K562 (cell line): ENCODE results near the gene MYO1E. TPM values are rescaled to one million over a fixed set of nuclear protein-coding genes. Genes with fewer than 3 reads are reported as not detected.
A peak's percentile ranks its signal among the peaks of the same experiment; 100 is the strongest.

Experiments
- ATAC-seq: fragments of 200-7000 bp; cut with Tn5 transposase; 3 replicates; pipeline ENCODE4 v1.9.1; 2020; ENCODE audit warnings: moderate library complexity
- BruUV-seq: library from RNA; stranded (reverse); fragments of 400-500 nt; replicated peaks from 2 replicates; lab custom pipeline; 2021; lab: Mats Ljungman, UMichigan
- CTCF ChIA-PET: fragments of 300-600 bp; formaldehyde crosslinking; extraction: SDS; loops from one replicate; lab custom pipeline; 2021; ENCODE audit warnings: low intra/inter-chr PET ratio; lab: Yijun Ruan, JAX
- POLR2A ChIA-PET: fragments of 300-600, 350-650 bp; sonication (Branson Sonifier 250); formaldehyde crosslinking; extraction: SDS; loops from one replicate; lab custom pipeline; 2021; ENCODE audit warnings: antibody characterized with exemption, inconsistent platforms; lab: Yijun Ruan, JAX
- DNase-seq, 4 experiments: peaks; one replicate each; pipeline versions ENCODE4 v3.0.0 to v3.0.0-alpha.2; 2011 to 2018; ENCODE audit warnings: low spot score in 3 of 4, mixed read lengths in 3 of 4; ENCODE audit errors: extremely low read depth in 1 of 4
- FAIRE-seq: peaks from 2 replicates; lab custom pipeline; 2011; peaks lifted over from hg19 to GRCh38; lab: Jason Lieb, UNC
- H2AFZ ChIP-seq: 2 replicates; pipeline ENCODE4 v1.6.0; 2011; ENCODE audit warnings: low read depth, low read length, control low read depth, inconsistent platforms
- H3K27ac ChIP-seq: fragments of 200-600 bp; 3 replicates; pipeline ENCODE4 v1.8.0; 2011; ENCODE audit warnings: low read depth, mild to moderate bottlenecking, control low read depth, inconsistent platforms, low read length, moderate library complexity, mixed read lengths; ENCODE audit errors: extremely low read depth
- H3K27me3 ChIP-seq, 2 experiments: fragments of 300-600 bp in 1 of 2; 2 replicates in 1 of 2; 3 replicates in 1 of 2; pipeline versions ENCODE4 v1.6.0 to v1.8.0; 2011; ENCODE audit warnings: inconsistent platforms in 2 of 2, low read length in 2 of 2, mild to moderate bottlenecking in 1 of 2, mixed read lengths in 1 of 2, moderate library complexity in 1 of 2; ENCODE audit not compliant: control insufficient read depth in 2 of 2, insufficient read depth in 2 of 2
- H3K36me3 ChIP-seq: fragments of 300-600 bp; 3 replicates; pipeline ENCODE4 v1.8.0; 2011; ENCODE audit warnings: mild to moderate bottlenecking, low read length, inconsistent platforms; ENCODE audit not compliant: control insufficient read depth, insufficient read depth
- H3K4me1 ChIP-seq, 2 experiments: fragments of 200-600 bp in 1 of 2; replicated peaks in 1 of 2; 2 replicates in 1 of 2; 3 replicates in 1 of 2; pipeline versions ENCODE4 v1.5.1 to v1.8.0; 2011; ENCODE audit warnings: inconsistent platforms in 2 of 2, low read length in 2 of 2, mild to moderate bottlenecking in 1 of 2, mixed read lengths in 1 of 2, moderate library complexity in 1 of 2; ENCODE audit not compliant: control insufficient read depth in 2 of 2, insufficient read depth in 2 of 2
- H3K4me2 ChIP-seq: 2 replicates; pipeline ENCODE4 v1.6.1; 2011; ENCODE audit warnings: low read length, control low read depth, inconsistent platforms, mixed read lengths; ENCODE audit not compliant: insufficient read depth
- H3K4me3 ChIP-seq: fragments of 200-600 bp; sonication (generic), shearing (Covaris generic); 2 replicates; pipeline ENCODE4 v1.5.1; 2016; ENCODE audit warnings: control low read depth, inconsistent platforms
- H3K79me2 ChIP-seq: fragments of 200-600 bp; 3 replicates; pipeline ENCODE4 v1.8.0; 2011; ENCODE audit warnings: low read length, inconsistent platforms; ENCODE audit not compliant: control insufficient read depth, insufficient read depth
- H3K9ac ChIP-seq, 2 experiments: 2 replicates each; pipeline versions ENCODE4 v1.6.0 to v1.6.1; 2011; ENCODE audit warnings: low read depth in 2 of 2, low read length in 2 of 2, control low read depth in 1 of 2, inconsistent platforms in 1 of 2, mild to moderate bottlenecking in 1 of 2, mixed read lengths in 1 of 2; ENCODE audit not compliant: insufficient read depth in 1 of 2
- H3K9me1 ChIP-seq: one replicate; pipeline ENCODE4 v1.6.0; 2011; ENCODE audit warnings: inconsistent platforms, mild to moderate bottlenecking, low read length, moderate library complexity; ENCODE audit not compliant: control insufficient read depth, insufficient read depth
- H3K9me3 ChIP-seq: replicated peaks from 2 replicates; pipeline ENCODE4 v1.5.1; 2011; ENCODE audit warnings: low read depth, low read length, inconsistent platforms; ENCODE audit not compliant: control insufficient read depth, insufficient read depth
- H4K20me1 ChIP-seq: replicated peaks from 2 replicates; pipeline ENCODE4 v1.6.1; 2011; ENCODE audit warnings: low read length, inconsistent platforms, mixed read lengths; ENCODE audit not compliant: control insufficient read depth, insufficient read depth
- CBX5 ChIP-seq: IDR thresholded peaks from 2 replicates; pipeline ENCODE4 v1.6.1; 2014; ENCODE audit warnings: low read depth, borderline replicate concordance
- NR3C1 ChIP-seq: sonication (generic); formaldehyde crosslinking; IDR thresholded peaks from 2 replicates; pipeline ENCODE4 v1.8.1; 2022; ENCODE audit warnings: missing genetic modification reagents
- RBM25 ChIP-seq: fragments of 200-400 bp; formaldehyde crosslinking; IDR thresholded peaks from 2 replicates; pipeline ENCODE4 v1.6.1; 2018; ENCODE audit warnings: low read length, low read depth, moderate library complexity; ENCODE audit not compliant: severe bottlenecking
- TCFL5 ChIP-seq: fragments of 250-450 bp; sonication (Bioruptor Pico); conservative IDR thresholded peaks from 2 replicates; pipeline ENCODE4 v1.6.1; 2021; ENCODE audit warnings: mild to moderate bottlenecking, moderate library complexity, matching md5 sums
- ZNF146 ChIP-seq: IDR thresholded peaks from one replicate; pipeline ENCODE4 v1.6.1; 2018; ENCODE audit warnings: missing compliant biosample characterization; ENCODE audit not compliant: unreplicated experiment
- ZNF584 ChIP-seq: fragments of 200-800 bp; sonication (Bioruptor generic); IDR thresholded peaks from 2 replicates; pipeline ENCODE4 v1.6.1; 2016; ENCODE audit warnings: low read depth, mild to moderate bottlenecking, missing genetic modification characterization, missing compliant biosample characterization
- ZSCAN32 ChIP-seq: fragments of 450-650 bp; formaldehyde crosslinking; IDR thresholded peaks from 2 replicates; pipeline ENCODE4 v1.4.0; 2020; ENCODE audit warnings: mild to moderate bottlenecking, moderate library complexity
- WGBS: fragments of 100-300 bp; shearing (Covaris generic); methylation state at CpG from one replicate; pipeline ENCODE4 v1.1.6; 2016; ENCODE audit warnings: low coverage, mixed read lengths; ENCODE audit not compliant: insufficient coverage; ENCODE audit errors: missing lambda C conversion rate; 5-methylcytosine and 5-hydroxymethylcytosine counted together
- in situ Hi-C: fragments of 300-500 bp; cut with MboI; formaldehyde crosslinking; loops from 4 replicates; pipeline ENCODE4 v1.15.0; 2018; ENCODE audit warnings: inconsistent platforms, mixed read lengths
- intact Hi-C: fragments of 100-400 bp; cut with micrococcal nuclease; formaldehyde crosslinking; loops from 2 replicates; pipeline ENCODE4 v1.14.2; 2022
- polyA plus RNA-seq, 8 experiments: library from polyadenylated mRNA; depleted of rRNA in 4 of 8; stranded (reverse) in 5 of 8; unstranded in 3 of 8; fragments of >200 nt; fragmentation: Nextera tagmentation in 2 of 8; fragmentation: Illumina TruSeq in 1 of 8; extraction: Ambion mirVana in 2 of 8; extraction: Trizol in 1 of 8; gene quantifications; 2 replicates each; pipeline versions ENCODE4 v1.2.1 to v1.2.3, GENCODE V29; 2011 to 2014; ENCODE audit warnings: inconsistent platforms in 1 of 8, missing spikeins in 1 of 8
- total RNA-seq, 7 experiments: library from RNA; depleted of rRNA in 6 of 7; stranded (reverse); fragments of >200 nt in 6 of 7; fragmentation: Illumina TruSeq in 2 of 7; extraction: Trizol in 2 of 7; gene quantifications; 2 replicates each; pipeline versions ENCODE4 v1.2.1 to v1.2.3, GENCODE V29; 2011 to 2021; ENCODE audit warnings: low replicate concordance in 1 of 7

MYO1E gene
- total and polyA plus RNA-seq, 9 of the 15 experiments (the other 6 are each of a cell fraction or from before 2014, with no cell fraction given) = under 0.01 to 0.44 (median 0.01) TPM; not detected in 6

- H2AFZ ChIP-seq = no peak overlapping the region
- no peaks in the 10 kb centered on the region for H4K20me1 ChIP-seq
- intact Hi-C loops (no loop called here), in situ Hi-C loops (no loop called here)
- TF ChIP-seq ZNF146 (peak; percentile 54), NR3C1 (CRISPR knock-in tag) (no peak), RBM25 (peak; percentile 87)
- WGBS = 19% methylated on average over 5 of the region's 5 CpGs
- H3K27ac ChIP-seq = no peak overlapping the region
- H3K27me3 ChIP-seq = peaks cover 18 to 27% of the 10 kb centered on the region in 2 experiments
- no peak overlapping the region for H3K4me2 ChIP-seq
- no peak overlapping the region for H3K9ac ChIP-seq
- H3K79me2 ChIP-seq = no peaks in the 10 kb centered on the region
- no peaks in the 10 kb centered on the region for H3K9me3 ChIP-seq
- no peak for ATAC-seq
- CTCF ChIA-PET = no interaction called here
- BruUV-seq = no TSS peak
- no peak overlapping the region for H3K4me3 ChIP-seq
- peaks cover 0 to 3% of the 10 kb centered on the region in 2 experiments; a peak in 1 of 5 replicates for H3K4me1 ChIP-seq
- no peaks in the 10 kb centered on the region for H3K36me3 ChIP-seq
- DNase-seq = no peak
- no peaks in the 10 kb centered on the region for H3K9me1 ChIP-seq
- POLR2A ChIA-PET = interaction anchor here (1.4 kb wide), 1 partner anchor 13 kb away, joined by 4 read pairs; no protein-coding TSS in a partner anchor
- FAIRE-seq = no peak
These were observed 199.5 kb downstream of the MYO1E start for GRCh38 chr15:59173194-59173593.

- 11% methylated on average over 6 of the region's 7 CpGs for WGBS
- Histone ChIP-seq H3K4me1 (peaks cover 0 to 3% of the 10 kb centered on the region in 2 experiments; a peak in 1 of 5 replicates), H3K9ac (no peak overlapping the region), H3K27me3 (peaks cover 17 to 19% of the 10 kb centered on the region in 2 experiments; a peak in 4 of 5 replicates), H4K20me1 (no peaks in the 10 kb centered on the region), H3K9me1 (no peaks in the 10 kb centered on the region), H3K79me2 (no peaks in the 10 kb centered on the region), H3K36me3 (no peaks in the 10 kb centered on the region), H2AFZ (no peak overlapping the region), H3K4me2 (no peak overlapping the region), H3K27ac (no peak overlapping the region), H3K9me3 (no peaks in the 10 kb centered on the region), H3K4me3 (no peak overlapping the region)
- in situ Hi-C loops = no loop called here
- FAIRE-seq = no peak
- intact Hi-C loops = no loop called here
- POLR2A ChIA-PET = interaction anchor here (0.6 to 1.4 kb wide), 3 partner anchors 11 to 299 kb away, joined by 4 read pairs; no protein-coding TSS in a partner anchor
- TF ChIP-seq ZSCAN32 (CRISPR knock-in tag) = no peak
- no peak for TF ChIP-seq CBX5
- TF ChIP-seq ZNF584 = no peak
- no peak for TF ChIP-seq TCFL5 (CRISPR knock-in tag)
- ATAC-seq = no peak
- CTCF ChIA-PET = no interaction called here
- DNase-seq = no peak
- no TSS peak for BruUV-seq
These were observed 200.3 kb downstream of the MYO1E start for GRCh38 chr15:59172289-59172901.
